Suppressor macrophage treated with lipopolysaccharide for 4 hours (primary cell): Measurements from ENCODE around the gene RPTOR.
"Not testable (repeated sequence)": the region's sequence is repeated elsewhere in the genome, so short reads cannot be mapped to it uniquely, and the experiment has no call there.

Experiments
- DNase-seq: peaks from one replicate; pipeline ENCODE4 v3.0.0-alpha.2; 2020

The RPTOR gene

DNA sequence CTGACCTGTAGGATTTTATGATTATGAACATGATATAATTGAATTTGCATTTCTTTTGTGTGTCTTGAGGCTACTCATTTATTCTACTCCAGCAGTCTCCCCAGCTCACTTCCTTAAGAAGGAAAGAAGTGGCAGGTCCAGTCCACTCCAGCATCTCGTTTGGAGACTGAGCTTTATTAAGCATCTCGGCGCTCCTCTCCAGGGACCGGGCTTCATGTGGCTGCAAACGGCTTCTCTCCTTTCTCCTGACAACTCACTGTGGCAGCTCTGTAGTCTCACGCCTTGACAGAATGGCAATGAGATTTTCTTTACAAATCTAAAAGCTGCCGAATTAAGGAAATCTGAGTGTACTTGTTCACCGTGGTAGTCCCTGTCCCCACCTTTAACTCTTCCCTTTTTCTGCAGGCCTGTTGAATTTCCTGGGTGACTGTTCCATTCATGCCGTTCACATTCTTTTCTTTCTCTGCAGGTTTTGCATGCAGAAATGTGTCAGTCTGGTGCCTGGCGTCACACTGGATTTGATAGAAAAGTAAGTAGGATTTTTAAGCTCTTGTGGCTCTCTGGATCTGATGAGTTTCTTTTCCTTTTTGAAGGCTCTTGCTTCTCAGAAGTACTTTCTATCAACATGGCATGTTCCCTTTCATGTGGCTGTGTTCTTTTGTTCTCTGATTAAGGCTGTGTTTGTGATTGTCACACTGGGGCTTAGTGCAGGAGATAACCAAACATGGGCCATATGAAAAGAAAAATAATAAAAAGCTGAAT, 246.5 kb downstream of the RPTOR start:
- no peak for DNase-seq

DNA sequence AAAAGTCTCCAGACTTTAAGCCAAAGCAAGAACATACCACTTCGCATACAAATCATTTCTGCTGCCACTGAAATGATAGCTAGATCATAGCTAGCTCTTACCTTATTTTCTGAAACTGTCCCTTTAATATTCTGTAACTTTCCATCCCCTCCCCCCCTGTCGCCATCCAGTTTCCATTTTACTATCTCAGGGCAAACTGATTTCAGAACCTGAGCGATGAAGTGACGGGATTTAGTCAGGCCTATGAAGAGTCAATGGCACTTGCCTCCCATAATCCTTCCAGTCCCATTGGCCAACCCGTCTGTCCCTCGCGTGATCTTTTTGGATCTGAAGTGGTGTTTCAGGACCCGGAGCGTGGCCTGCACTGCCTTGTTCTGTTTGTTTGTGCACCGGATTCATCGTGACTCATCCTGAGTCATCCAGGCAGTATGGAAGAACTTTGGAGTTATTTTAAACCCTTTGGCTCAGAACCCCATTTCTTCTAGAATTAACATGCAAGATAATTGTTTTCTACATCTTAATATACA, 247.2 kb downstream of the RPTOR start:
- DNase-seq = peak; percentile 57

GRCh38 chr17:80792373-80792781, 247.7 kb downstream of the RPTOR start:
- DNase-seq = no peak

DNA sequence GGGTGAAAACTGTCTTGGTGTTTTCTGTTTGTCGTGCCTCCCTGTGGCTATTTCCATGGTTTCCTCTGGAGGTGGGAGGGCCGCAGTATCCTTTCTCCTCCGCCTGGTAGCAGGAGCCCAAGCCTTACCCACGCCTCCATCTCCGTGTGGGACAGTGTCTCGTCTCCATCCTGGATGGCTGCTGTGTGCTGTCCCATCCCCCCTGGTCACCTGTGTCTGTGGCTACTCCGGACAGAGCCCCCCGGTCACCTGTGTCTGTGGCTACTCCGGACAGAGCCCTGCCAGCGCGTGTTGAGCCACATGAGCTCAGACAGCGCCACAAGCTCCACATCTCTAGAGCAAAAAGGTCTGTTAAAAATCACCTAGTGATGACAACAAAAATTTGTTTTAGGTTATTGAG, 248.8 kb downstream of the RPTOR start:
- no peak for DNase-seq

DNA sequence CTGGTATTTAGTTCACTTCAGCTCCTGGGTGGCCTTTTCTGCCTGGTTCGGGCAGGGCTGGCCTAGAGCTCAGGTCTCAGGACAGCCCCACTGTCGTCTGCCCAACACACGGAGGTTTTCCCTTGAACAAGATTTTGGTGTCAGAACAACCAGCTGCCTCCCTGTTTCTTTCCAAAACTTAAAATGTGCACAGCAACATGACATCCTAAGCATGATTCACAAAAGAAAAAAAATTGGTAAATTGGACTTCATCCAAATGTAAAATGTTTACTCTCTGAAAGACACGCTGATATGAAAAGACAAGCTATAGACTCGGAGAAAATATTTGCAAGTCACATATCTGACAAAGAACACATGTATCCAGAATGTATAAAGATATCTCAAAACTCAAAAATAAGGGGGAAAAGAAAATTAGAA, 249.2 kb downstream of the RPTOR start:
- no peak for DNase-seq

- DNase-seq = no peak
Observed at GRCh38 chr17:80794281-80795089, 249.8 kb downstream of the RPTOR start.

DNA sequence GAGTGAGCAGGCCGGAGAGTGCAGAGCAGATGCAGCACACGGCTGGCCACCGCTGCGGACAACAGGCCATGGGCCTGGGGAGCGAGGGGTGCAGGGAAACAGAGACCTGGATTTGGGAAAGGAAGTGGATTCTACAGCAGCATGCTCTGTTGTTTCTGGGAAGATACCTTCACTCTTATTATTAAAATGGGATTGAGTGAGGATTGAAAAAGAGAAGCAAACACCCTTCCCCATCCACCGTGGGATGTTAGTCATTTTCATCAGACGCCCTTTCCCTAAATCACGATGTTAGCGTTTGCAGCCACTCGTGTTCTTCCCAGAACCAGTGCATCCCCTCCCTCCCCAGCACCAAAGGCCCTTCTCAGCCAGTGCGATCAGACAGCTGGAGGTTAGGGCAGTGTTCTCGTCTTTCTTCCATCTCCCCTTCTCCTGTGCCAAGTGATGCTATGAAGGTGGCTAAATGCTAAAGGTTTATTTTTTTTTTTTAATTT, 250.5 kb downstream of the RPTOR start:
- DNase-seq = no peak

- no peak for DNase-seq
Observed at GRCh38 chr17:80795754-80796153, 251.1 kb downstream of the RPTOR start.

DNA sequence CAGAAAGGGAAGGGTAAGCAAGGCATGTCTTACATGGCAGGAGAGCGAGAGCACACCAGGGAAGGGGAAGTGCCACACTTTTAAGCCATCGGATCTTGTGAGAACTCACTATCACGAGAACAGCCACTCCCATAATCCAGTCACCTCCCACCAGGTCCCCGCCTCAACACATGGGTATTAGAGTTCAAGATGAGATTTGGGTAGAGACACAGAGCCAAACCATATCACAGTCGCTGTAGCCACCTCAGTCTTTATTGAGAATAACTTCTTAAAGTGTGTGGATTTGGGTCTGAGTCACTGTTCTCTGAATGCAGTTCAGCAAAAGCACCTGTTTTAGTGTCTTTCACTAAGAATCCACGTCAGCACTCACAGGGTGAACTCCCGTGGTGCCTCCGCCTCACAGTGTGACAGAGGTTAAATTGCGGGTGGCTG, 251.8 kb downstream of the RPTOR start:
- no peak for DNase-seq

DNA sequence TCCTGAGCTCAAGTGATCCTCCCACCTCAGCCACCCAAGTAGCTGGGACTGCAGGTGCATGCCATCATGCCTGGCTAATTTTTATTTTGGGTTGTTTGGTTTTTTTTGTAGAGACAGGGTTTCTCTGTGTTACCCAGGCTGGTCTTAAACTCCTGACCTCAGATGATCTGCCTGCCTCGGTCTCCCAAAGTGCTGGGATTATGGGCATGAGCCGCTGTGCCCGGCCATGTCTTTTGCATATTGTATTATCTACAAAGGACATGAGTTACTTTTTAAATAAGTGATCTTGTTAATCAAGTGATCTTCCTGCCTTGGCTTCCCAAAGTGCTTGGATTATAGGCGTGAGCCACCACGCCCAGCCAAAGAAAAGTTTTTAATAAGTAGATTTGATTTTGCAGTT, 252.6 kb downstream of the RPTOR start:
- DNase-seq = not testable (repeated sequence)

DNA sequence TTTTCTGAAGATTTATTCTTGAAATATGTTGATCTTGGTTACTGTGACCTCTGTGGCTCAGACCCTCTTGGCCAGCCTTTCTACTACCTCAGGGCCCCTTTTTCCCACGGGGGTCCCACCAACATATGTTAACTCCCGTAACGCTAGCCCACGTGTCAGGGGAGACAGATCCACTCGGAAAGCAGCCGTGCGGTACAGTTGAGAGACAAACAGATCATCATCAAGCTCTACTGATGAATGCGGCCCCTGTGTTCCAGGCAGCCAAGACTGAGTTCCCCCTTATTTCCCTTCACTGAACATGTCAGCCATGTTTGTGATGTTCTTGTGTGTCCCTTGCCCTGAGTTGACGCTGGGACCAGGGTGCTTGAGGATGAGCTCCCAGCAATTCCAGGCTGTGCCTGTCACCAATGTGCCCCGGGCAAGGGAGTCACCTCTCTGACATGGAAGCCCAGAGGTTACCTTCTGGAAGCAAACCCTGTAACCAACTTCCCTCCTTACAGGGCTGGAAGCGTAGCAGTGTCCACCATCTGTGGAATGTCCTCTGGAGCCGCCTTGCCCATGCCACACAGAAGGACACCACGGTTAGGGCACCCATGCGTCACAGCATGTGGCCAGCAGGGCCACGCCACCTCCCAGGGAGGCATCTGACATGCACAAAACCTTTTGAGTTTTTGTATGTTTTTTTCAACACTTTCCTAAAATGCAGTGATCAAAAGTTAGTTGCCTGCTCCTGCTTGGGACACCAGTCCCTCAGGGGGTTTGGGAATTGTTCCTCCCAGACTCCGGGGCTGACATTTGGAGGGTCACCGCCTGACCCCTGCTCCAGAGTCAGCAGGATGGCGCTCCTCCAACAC, 253.3 kb downstream of the RPTOR start:
- no peak for DNase-seq

- DNase-seq = no peak
Observed at GRCh38 chr17:80798595-80799537, 254.2 kb downstream of the RPTOR start.

DNA sequence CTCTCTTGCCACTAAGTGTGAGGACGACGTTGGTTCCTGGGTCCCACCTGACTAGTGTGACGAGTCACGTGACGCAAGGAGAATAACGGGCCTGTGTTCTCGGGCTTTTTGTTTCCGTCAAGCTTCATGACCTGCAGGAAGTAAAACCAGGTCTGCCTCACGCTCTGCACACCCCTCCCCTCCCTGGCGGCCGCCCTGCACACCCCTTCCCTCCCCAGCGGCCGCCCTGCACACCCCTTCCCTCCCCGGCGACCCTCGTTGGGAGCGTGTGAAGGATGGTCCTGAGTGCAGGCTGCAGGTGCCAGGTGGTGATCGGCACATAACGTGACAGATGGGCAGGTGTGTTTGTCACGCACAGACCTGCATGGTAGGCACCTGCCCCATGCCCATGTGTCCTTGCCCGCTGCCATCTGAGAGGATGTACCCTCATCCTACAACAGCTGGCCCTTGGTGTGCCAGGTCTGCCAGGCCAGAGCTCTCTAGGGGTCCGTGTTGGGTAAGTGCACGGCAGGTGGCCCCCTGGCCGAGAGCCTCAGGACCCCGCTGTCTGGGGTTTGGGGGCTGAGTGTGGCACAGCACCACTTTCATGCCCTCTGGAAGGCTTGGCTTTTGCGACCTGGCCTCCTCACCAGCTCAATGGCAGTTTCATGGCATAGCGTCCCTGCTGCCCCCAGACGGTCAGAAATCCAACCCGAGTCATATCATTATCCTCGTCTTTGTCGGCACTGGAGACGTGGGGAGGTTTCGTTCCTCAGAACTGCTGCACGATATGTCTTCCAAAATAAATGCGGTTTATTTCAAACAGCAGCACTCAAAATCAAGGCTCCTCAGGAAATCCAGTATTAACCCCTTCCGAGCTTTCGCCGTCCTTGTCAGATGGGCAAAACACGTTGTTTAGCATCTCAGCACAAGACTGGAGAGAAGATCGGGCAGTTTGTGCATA, 255.2 kb downstream of the RPTOR start:
- no peak for DNase-seq

DNA sequence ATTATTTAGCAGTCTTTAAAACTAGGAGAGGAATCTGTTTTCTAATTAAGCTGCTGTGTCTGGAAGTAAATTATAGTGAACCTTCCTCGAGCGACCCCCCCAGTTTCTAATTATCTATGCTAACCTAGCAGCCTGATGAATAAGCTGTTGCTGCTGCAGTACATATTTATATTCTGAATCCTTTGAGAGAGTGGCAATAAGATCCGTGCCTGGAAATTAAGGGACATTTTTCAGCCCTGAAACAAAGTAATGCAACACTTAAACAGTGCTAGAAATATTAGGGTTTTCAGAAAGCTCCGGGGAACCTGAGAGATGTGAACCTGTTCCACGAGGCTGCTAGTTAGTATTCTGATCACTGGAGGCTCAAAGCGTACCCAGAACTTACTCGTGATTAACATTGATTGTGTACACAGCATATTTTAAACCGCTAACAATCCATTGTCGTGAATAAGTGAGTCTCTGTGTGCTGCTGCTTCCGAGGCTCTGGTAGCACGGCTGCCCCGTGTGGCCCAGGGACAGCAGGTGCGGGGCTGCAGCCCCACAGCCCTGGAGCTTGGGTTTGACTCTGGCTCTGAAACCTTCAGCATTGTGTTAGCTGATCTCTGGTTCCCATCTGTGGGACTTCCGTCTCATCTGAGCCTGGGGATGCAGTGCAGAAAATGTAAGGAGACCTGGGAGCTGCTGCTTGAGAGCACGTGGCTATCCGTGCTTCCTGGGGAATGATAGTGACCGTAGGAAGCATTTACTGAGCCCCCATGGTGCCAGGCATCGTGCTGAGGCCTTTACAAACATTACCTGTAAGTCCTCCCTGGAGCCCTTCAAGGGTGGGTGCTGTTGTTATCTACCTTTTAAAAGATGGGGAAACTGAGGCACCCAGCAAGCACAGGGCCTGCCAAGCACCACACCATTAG, 256.1 kb downstream of the RPTOR start:
- DNase-seq = no peak

- DNase-seq = no peak
Observed at GRCh38 chr17:80802626-80803450, 258.2 kb downstream of the RPTOR start.

- no peak for DNase-seq
Observed at GRCh38 chr17:80803451-80804428, 259.1 kb downstream of the RPTOR start.

DNA sequence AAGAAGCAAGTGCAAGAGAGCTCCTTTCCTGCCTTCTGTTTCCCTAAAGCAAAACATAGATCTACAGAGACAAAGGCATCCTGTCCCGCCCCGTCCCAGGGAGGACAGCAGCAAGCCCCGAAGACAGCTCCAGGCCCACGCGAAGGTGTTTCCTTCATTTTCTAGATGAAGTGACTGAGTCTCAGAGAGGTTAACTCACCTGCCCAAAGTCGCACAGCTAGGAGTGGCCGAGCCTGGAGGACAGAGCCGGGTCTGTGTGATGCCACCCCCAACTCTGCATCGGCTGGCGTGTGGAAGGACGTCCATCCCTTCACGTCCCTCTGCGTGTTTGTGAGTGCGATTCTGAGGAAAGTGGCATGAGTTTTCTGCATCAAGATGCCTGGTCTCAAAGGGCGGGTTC, 259.8 kb downstream of the RPTOR start:
- DNase-seq = no peak
